Measurements from ENCODE around the gene GPR157. TPM values are rescaled to one million over a fixed set of nuclear protein-coding genes. Genes with fewer than 3 reads are reported as not detected.

The GPR157 gene
- under 1 TPM in 2 of 3 donors, not detected in 1; 0.36 to 0.41 TPM for polyA plus RNA-seq

GRCh38 chr1:9128520-9129265, at the start of gene GPR157:
GPR157 (minus strand) TSS chr1:9129102; CDS start chr1:9129027, 75 bp downstream.
- DNase-seq = peak; percentile 48 to 62 (median 60)
- H3K9me3 Mint-ChIP-seq = no peaks in the 10 kb centered on the region
- H3K4me1 Mint-ChIP-seq = peaks cover 11 to 15% of the 10 kb centered on the region in 2 donors
- H3K4me3 Mint-ChIP-seq = peak within 1 kb of the TSS; percentile 85 to 93 (median 90)
- no peaks in the 10 kb centered on the region for H3K36me3 Mint-ChIP-seq
- H3K27me3 Mint-ChIP-seq (ENCODE audit: low read depth in 3 of 3) = peaks cover 0 to 10% (median 0%) of the 10 kb centered on the region in 3 donors
- peak within 1 kb of the TSS; percentile 17 to 91 (median 58) for H3K27ac Mint-ChIP-seq

- no peak for DNase-seq
- peaks cover 0 to 3% (median 0%) of the 10 kb centered on the region in 3 donors for H3K36me3 Mint-ChIP-seq
- H3K4me1 Mint-ChIP-seq = no peaks in the 10 kb centered on the region
- H3K27ac Mint-ChIP-seq = no peak overlapping the region
- H3K27me3 Mint-ChIP-seq (ENCODE audit: low read depth in 3 of 3) = peaks cover 3 to 5% (median 3%) of the 10 kb centered on the region in 3 donors
- no peaks in the 10 kb centered on the region for H3K9me3 Mint-ChIP-seq
- H3K4me3 Mint-ChIP-seq = no peak overlapping the region
These were observed 45.9 kb upstream of the GPR157 start for GRCh38 chr1:9174762-9175161.

GRCh38 chr1:9174243-9174642, 45.3 kb upstream of the GPR157 start:
- Mint-ChIP-seq H3K4me1 (no peaks in the 10 kb centered on the region), H3K27me3 (ENCODE audit: low read depth in 3 of 3) (peaks cover 3 to 6% (median 3%) of the 10 kb centered on the region in 3 donors), H3K4me3 (no peak overlapping the region), H3K36me3 (peaks cover 0 to 3% (median 0%) of the 10 kb centered on the region in 3 donors), H3K9me3 (no peaks in the 10 kb centered on the region), H3K27ac (no peak overlapping the region)
- no peak for DNase-seq

- Mint-ChIP-seq H3K9me3 (no peaks in the 10 kb centered on the region), H3K4me1 (no peaks in the 10 kb centered on the region), H3K27me3 (ENCODE audit: low read depth in 3 of 3) (peaks cover 0 to 6% (median 3%) of the 10 kb centered on the region in 3 donors), H3K4me3 (no peak overlapping the region), H3K36me3 (no peaks in the 10 kb centered on the region), H3K27ac (no peak overlapping the region)
- DNase-seq = no peak
These were observed 40.8 kb upstream of the GPR157 start for GRCh38 chr1:9169601-9170137.

- peaks cover 2 to 5% (median 4%) of the 10 kb centered on the region in 3 donors for H3K27me3 Mint-ChIP-seq (ENCODE audit: low read depth in 3 of 3)
- H3K4me3 Mint-ChIP-seq = no peak overlapping the region
- H3K27ac Mint-ChIP-seq = no peak overlapping the region
- H3K9me3 Mint-ChIP-seq = no peaks in the 10 kb centered on the region
- H3K4me1 Mint-ChIP-seq = no peaks in the 10 kb centered on the region
- DNase-seq = no peak
- no peaks in the 10 kb centered on the region for H3K36me3 Mint-ChIP-seq
These were observed 38.7 kb upstream of the GPR157 start for GRCh38 chr1:9167638-9168037.

- Mint-ChIP-seq H3K27ac (no peak overlapping the region), H3K4me1 (no peaks in the 10 kb centered on the region), H3K9me3 (no peaks in the 10 kb centered on the region), H3K36me3 (no peaks in the 10 kb centered on the region), H3K4me3 (no peak overlapping the region), H3K27me3 (ENCODE audit: low read depth in 3 of 3) (peaks cover 2 to 5% (median 4%) of the 10 kb centered on the region in 3 donors)
- no peak for DNase-seq
These were observed 37.7 kb upstream of the GPR157 start for GRCh38 chr1:9166289-9167235.

GRCh38 chr1:9165396-9165795, 36.5 kb upstream of the GPR157 start:
- no peak for DNase-seq
- H3K27ac Mint-ChIP-seq = no peak overlapping the region
- H3K27me3 Mint-ChIP-seq (ENCODE audit: low read depth in 3 of 3) = peaks cover 2 to 5% (median 4%) of the 10 kb centered on the region in 3 donors
- H3K4me1 Mint-ChIP-seq = no peaks in the 10 kb centered on the region
- H3K9me3 Mint-ChIP-seq = no peaks in the 10 kb centered on the region
- H3K36me3 Mint-ChIP-seq = no peaks in the 10 kb centered on the region
- no peak overlapping the region for H3K4me3 Mint-ChIP-seq

GRCh38 chr1:9164919-9165318, 36.0 kb upstream of the GPR157 start:
- no peaks in the 10 kb centered on the region for H3K36me3 Mint-ChIP-seq
- peaks cover 2 to 5% (median 4%) of the 10 kb centered on the region in 3 donors for H3K27me3 Mint-ChIP-seq (ENCODE audit: low read depth in 3 of 3)
- H3K4me3 Mint-ChIP-seq = no peak overlapping the region
- no peak for DNase-seq
- H3K9me3 Mint-ChIP-seq = no peaks in the 10 kb centered on the region
- H3K4me1 Mint-ChIP-seq = no peaks in the 10 kb centered on the region
- H3K27ac Mint-ChIP-seq = no peak overlapping the region

GRCh38 chr1:9164532-9164900, 35.6 kb upstream of the GPR157 start:
- H3K27me3 Mint-ChIP-seq (ENCODE audit: low read depth in 3 of 3) = peaks cover 2 to 5% (median 2%) of the 10 kb centered on the region in 3 donors
- H3K4me3 Mint-ChIP-seq = no peak overlapping the region
- no peak for DNase-seq
- H3K9me3 Mint-ChIP-seq = no peaks in the 10 kb centered on the region
- no peak overlapping the region for H3K27ac Mint-ChIP-seq
- H3K36me3 Mint-ChIP-seq = no peaks in the 10 kb centered on the region
- H3K4me1 Mint-ChIP-seq = no peaks in the 10 kb centered on the region

GRCh38 chr1:9161963-9162362, 33.1 kb upstream of the GPR157 start:
- no peak overlapping the region for H3K27ac Mint-ChIP-seq
- no peak overlapping the region for H3K4me3 Mint-ChIP-seq
- no peak for DNase-seq
- H3K27me3 Mint-ChIP-seq (ENCODE audit: low read depth in 3 of 3) = peaks cover 2 to 5% (median 4%) of the 10 kb centered on the region in 3 donors
- no peaks in the 10 kb centered on the region for H3K9me3 Mint-ChIP-seq
- H3K36me3 Mint-ChIP-seq = no peaks in the 10 kb centered on the region
- H3K4me1 Mint-ChIP-seq = no peaks in the 10 kb centered on the region

GRCh38 chr1:9161342-9161741, 32.4 kb upstream of the GPR157 start:
- H3K36me3 Mint-ChIP-seq = no peaks in the 10 kb centered on the region
- H3K27me3 Mint-ChIP-seq (ENCODE audit: low read depth in 3 of 3) = peaks cover 2 to 4% (median 3%) of the 10 kb centered on the region in 3 donors
- no peak overlapping the region for H3K27ac Mint-ChIP-seq
- no peaks in the 10 kb centered on the region for H3K9me3 Mint-ChIP-seq
- no peak overlapping the region for H3K4me3 Mint-ChIP-seq
- no peak for DNase-seq
- no peaks in the 10 kb centered on the region for H3K4me1 Mint-ChIP-seq

- Mint-ChIP-seq H3K36me3 (no peaks in the 10 kb centered on the region), H3K27me3 (ENCODE audit: low read depth in 3 of 3) (peaks cover 2 to 4% (median 3%) of the 10 kb centered on the region in 3 donors), H3K4me1 (no peaks in the 10 kb centered on the region)
These were observed 31.3 kb upstream of the GPR157 start for GRCh38 chr1:9160079-9160717.

GRCh38 chr1:9155879-9156278, 27.0 kb upstream of the GPR157 start:
- Mint-ChIP-seq H3K27me3 (ENCODE audit: low read depth in 3 of 3) (peaks cover 0 to 2% (median 0%) of the 10 kb centered on the region in 3 donors), H3K9me3 (no peaks in the 10 kb centered on the region), H3K4me3 (no peak overlapping the region), H3K4me1 (no peaks in the 10 kb centered on the region), H3K36me3 (no peaks in the 10 kb centered on the region), H3K27ac (no peak overlapping the region)
- DNase-seq = no peak

More at GRCh38 chr1:9160079-9160717, 31.3 kb upstream of the GPR157 start:
- H3K9me3 Mint-ChIP-seq = no peaks in the 10 kb centered on the region
- no peak overlapping the region for H3K4me3 Mint-ChIP-seq
- DNase-seq = no peak
- H3K27ac Mint-ChIP-seq = no peak overlapping the region
